K562 (cell line): ENCODE data around the gene BEST4. TPM values are rescaled to one million over a fixed set of nuclear protein-coding genes. Genes with fewer than 3 reads are reported as not detected.
A peak's percentile ranks its signal among the peaks of the same experiment; 100 is the strongest.
"Not testable (repeated sequence)": the region's sequence is repeated elsewhere in the genome, so short reads cannot be mapped to it uniquely, and the experiment has no call there.

Experiments used
- DDX20 ChIP-seq: fragments of 450-650 bp; IDR thresholded peaks from 2 replicates; pipeline ENCODE4 v1.6.1; 2016; ENCODE audit warnings: missing genetic modification characterization, low read depth, mild to moderate bottlenecking, missing compliant biosample characterization, moderate library complexity
- DMBX1 ChIP-seq: fragments of 250-450 bp; sonication (Bioruptor Pico); IDR thresholded peaks from 2 replicates; pipeline ENCODE4 v1.8.0; 2022; ENCODE audit warnings: inconsistent platforms, mild to moderate bottlenecking, moderate library complexity, borderline replicate concordance
- KLF6 ChIP-seq: fragments of 250-450 bp; sonication (Bioruptor Pico); IDR thresholded peaks from 2 replicates; pipeline ENCODE4 v1.4.0; 2020; ENCODE audit warnings: mild to moderate bottlenecking, moderate library complexity, borderline replicate concordance
- MEF2D ChIP-seq: conservative IDR thresholded peaks from 2 replicates; pipeline ENCODE4 v1.6.1; 2016; ENCODE audit warnings: low read depth, missing genetic modification characterization, missing compliant biosample characterization
- NR4A1 ChIP-seq, 2 experiments: fragments of 250-450 bp in 1 of 2; fragments of 450-650 bp in 1 of 2; sonication (Bioruptor Pico) in 1 of 2; IDR thresholded peaks; 2 replicates each; pipeline versions ENCODE4 v1.4.0 to v1.6.1; 2016 to 2020; ENCODE audit warnings: mild to moderate bottlenecking in 2 of 2, missing compliant biosample characterization in 1 of 2, missing genetic modification characterization in 1 of 2, moderate library complexity in 1 of 2
- PTRF ChIP-seq: fragments of 450-650 bp; IDR thresholded peaks from 2 replicates; pipeline ENCODE4 v1.6.1; 2016; ENCODE audit warnings: mild to moderate bottlenecking, missing genetic modification characterization, missing compliant biosample characterization
- ZBTB17 ChIP-seq: fragments of 450-650 bp; formaldehyde crosslinking; IDR thresholded peaks from 2 replicates; pipeline ENCODE4 v1.4.0; 2020; ENCODE audit warnings: mild to moderate bottlenecking
- ZBTB9 ChIP-seq: fragments of 450-650 bp; formaldehyde crosslinking; IDR thresholded peaks from 2 replicates; pipeline ENCODE4 v1.4.0; 2020; ENCODE audit warnings: mild to moderate bottlenecking, moderate library complexity
- ZNF592 ChIP-seq: fragments of 450-650 bp; IDR thresholded peaks from 2 replicates; pipeline ENCODE4 v1.6.1; 2017; ENCODE audit warnings: antibody characterized with exemption, mild to moderate bottlenecking
- polyA plus RNA-seq, 8 experiments: library from polyadenylated mRNA; depleted of rRNA in 4 of 8; stranded (reverse) in 5 of 8; unstranded in 3 of 8; fragments of >200 nt; fragmentation: Nextera tagmentation in 2 of 8; fragmentation: Illumina TruSeq in 1 of 8; extraction: Ambion mirVana in 2 of 8; extraction: Trizol in 1 of 8; gene quantifications; 2 replicates each; pipeline versions ENCODE4 v1.2.1 to v1.2.3, GENCODE V29; 2011 to 2014; ENCODE audit warnings: inconsistent platforms in 1 of 8, missing spikeins in 1 of 8
- total RNA-seq, 7 experiments: library from RNA; depleted of rRNA in 6 of 7; stranded (reverse); fragments of >200 nt in 6 of 7; fragmentation: Illumina TruSeq in 2 of 7; extraction: Trizol in 2 of 7; gene quantifications; 2 replicates each; pipeline versions ENCODE4 v1.2.1 to v1.2.3, GENCODE V29; 2011 to 2021; ENCODE audit warnings: low replicate concordance in 1 of 7

Gene BEST4
- total and polyA plus RNA-seq, 9 of the 15 experiments (the other 6 are each of a cell fraction or from before 2014, with no cell fraction given) = 0.07 to 0.11 TPM; not detected in 7

GRCh38 chr1:44738953-44739306 is 49.0 kb downstream of the BEST4 start (continued):
- TF ChIP-seq ZNF592 (peak; percentile 87; the same call in 1 of the 2 replicates), PTRF (peak; percentile 46; the same call in 1 of the 2 replicates), NR4A1 (tag; IDR thresholded peaks at IDR 0.05) (peak; percentile 85), ZBTB9 (CRISPR knock-in tag) (peak; percentile 15; the same call in 1 of the 2 replicates), DMBX1 (CRISPR knock-in tag) (peak; percentile 60), KLF6 (CRISPR knock-in tag) (peak; percentile 48; the same call in 1 of the 2 replicates), DDX20 (peak; percentile 59; the same call in 1 of the 2 replicates), MEF2D (tag) (0 out of 2 replicates have a peak, but pooled peaks have one; percentile 36), ZBTB17 (CRISPR knock-in tag) (0 out of 2 replicates have a peak, but pooled peaks have one; percentile 14)
- not testable (repeated sequence) for TF ChIP-seq NR4A1 (CRISPR knock-in tag; IDR thresholded peaks at IDR 0.05)
